Duodenal mucosa (tissue), 2 donors: Measurements from ENCODE around the gene KREMEN2.
"Not testable (repeated sequence)": the region's sequence is repeated elsewhere in the genome, so short reads cannot be mapped to it uniquely, and the experiment has no call there.

Experiments used
- H3K27ac ChIP-seq: one replicate; pipeline ENCODE4 v1.7.0; 2013; ENCODE audit warnings: low read depth, low read length
- H3K27me3 ChIP-seq, 2 donors: one replicate each; pipeline ENCODE4 v1.7.0; 2013; ENCODE audit warnings: low read length in 2 of 2, control low read depth in 1 of 2; ENCODE audit not compliant: insufficient read depth in 2 of 2, control insufficient read depth in 1 of 2
- H3K36me3 ChIP-seq, 2 donors: one replicate each; pipeline ENCODE4 v1.7.0; 2013; ENCODE audit warnings: low read length in 2 of 2, control low read depth in 1 of 2; ENCODE audit not compliant: insufficient read depth in 2 of 2, control insufficient read depth in 1 of 2
- H3K4me1 ChIP-seq, 2 donors: one replicate each; pipeline ENCODE4 v1.7.0; 2013; ENCODE audit warnings: low read length in 2 of 2, control low read depth in 1 of 2; ENCODE audit not compliant: insufficient read depth in 2 of 2, control insufficient read depth in 1 of 2
- H3K4me3 ChIP-seq, 2 donors: one replicate each; pipeline ENCODE4 v1.7.0; 2013; ENCODE audit warnings: low read length in 2 of 2, low read depth in 1 of 2
- H3K9ac ChIP-seq, 2 donors: one replicate each; pipeline ENCODE4 v1.7.0; 2013; ENCODE audit warnings: low read length in 2 of 2, low read depth in 1 of 2
- H3K9me3 ChIP-seq, 2 donors: one replicate each; pipeline ENCODE4 v1.7.0; 2013; ENCODE audit warnings: low read length in 2 of 2, control low read depth in 1 of 2; ENCODE audit not compliant: control insufficient read depth in 1 of 2

The KREMEN2 gene

DNA sequence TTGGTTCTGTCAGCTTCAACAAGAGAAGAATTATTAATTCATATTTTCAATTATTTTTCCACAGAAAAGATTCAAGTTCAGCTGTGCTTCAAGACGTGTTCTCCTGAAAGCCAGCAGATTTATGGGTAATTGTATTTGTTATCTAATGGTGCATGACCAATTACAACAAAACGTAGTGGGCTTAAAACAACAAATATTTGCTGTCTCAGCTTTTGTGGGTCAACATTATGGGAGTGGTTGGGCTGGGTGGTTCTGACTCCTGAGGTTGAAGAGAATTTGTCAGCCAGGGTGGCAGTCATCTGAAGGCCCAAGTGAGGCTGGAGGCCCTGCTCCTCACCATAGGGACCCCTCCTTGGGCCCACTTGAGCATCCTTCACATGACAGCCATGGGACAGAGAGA lies 24.1 kb upstream of the KREMEN2 start:
- no peaks in the 10 kb centered on the region for H3K9me3 ChIP-seq
- H3K9ac ChIP-seq = no peak overlapping the region
- H3K4me3 ChIP-seq = no peak overlapping the region
- no peak overlapping the region for H3K27ac ChIP-seq
- H3K27me3 ChIP-seq = no peaks in the 10 kb centered on the region
- H3K4me1 ChIP-seq = no peaks in the 10 kb centered on the region
- H3K36me3 ChIP-seq = peaks cover 8 to 68% of the 10 kb centered on the region in 2 donors

DNA sequence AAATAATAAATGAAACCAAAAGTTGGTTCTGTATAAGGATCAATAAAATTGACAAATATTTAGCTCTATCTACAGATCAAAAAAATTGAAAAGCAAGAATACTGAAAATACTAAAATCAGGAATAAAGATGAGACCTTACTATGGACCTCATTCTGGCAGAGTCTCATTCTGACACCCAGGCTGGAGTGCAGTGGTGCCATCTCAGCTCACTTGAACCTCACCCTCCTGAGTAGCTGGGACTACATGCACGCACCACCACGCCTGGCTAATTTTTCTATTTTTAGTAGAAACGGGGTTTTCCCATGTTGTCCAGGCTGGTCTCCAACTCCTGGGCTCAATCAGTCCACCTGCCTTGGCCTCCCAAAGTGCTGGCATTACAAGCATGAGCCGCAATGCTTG lies 22.0 kb upstream of the KREMEN2 start:
- Histone ChIP-seq H3K9ac (no peak overlapping the region), H3K36me3 (peaks cover 8 to 56% of the 10 kb centered on the region in 2 donors), H3K4me3 (no peak overlapping the region), H3K27ac (no peak overlapping the region), H3K4me1 (no peaks in the 10 kb centered on the region), H3K9me3 (no peaks in the 10 kb centered on the region), H3K27me3 (no peaks in the 10 kb centered on the region)

DNA sequence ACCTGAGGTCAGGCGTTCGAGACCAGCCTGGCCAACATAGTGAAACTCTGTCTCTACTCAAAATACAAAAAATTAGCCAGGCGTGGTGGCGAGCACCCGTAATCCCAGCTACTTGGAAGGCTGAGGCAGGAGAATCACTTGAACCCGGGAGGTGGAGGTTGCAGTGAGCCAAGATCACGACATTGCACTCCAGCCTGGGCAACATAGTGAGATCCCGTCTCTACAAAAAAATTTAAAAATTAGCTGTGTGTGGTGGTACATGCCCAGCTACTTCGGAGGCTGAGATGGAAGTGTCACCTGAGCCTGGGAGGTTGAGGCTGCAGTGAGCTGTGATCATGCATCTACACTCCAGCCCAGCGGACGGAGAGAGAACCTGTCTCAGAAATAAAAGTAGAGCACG lies 20.4 kb upstream of the KREMEN2 start:
- H3K36me3 ChIP-seq = peaks cover 8 to 44% of the 10 kb centered on the region in 2 donors
- H3K9me3 ChIP-seq, H3K4me3 ChIP-seq, H3K4me1 ChIP-seq, H3K9ac ChIP-seq, H3K27me3 ChIP-seq, H3K27ac ChIP-seq: not testable (repeated sequence)

DNA sequence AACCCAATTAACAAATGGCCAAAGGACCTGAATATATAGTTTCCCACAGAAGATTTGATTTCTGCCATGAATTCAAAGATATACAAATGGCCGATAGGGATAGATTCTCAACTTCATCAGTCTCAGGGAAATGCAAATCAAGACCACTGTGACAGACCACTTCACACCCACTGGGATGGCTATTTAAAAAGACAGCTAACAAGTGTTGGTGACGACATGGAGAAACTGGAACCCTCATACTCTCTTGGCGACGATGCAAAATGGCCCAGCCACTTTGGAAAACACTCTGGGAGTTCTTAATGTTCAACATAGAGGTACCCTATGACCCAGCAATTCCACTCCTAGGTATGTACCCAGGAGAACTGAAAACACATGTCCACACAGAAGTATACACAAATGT lies 17.4 kb upstream of the KREMEN2 start:
- H3K36me3 ChIP-seq = peaks cover 7 to 30% of the 10 kb centered on the region in 2 donors

DNA sequence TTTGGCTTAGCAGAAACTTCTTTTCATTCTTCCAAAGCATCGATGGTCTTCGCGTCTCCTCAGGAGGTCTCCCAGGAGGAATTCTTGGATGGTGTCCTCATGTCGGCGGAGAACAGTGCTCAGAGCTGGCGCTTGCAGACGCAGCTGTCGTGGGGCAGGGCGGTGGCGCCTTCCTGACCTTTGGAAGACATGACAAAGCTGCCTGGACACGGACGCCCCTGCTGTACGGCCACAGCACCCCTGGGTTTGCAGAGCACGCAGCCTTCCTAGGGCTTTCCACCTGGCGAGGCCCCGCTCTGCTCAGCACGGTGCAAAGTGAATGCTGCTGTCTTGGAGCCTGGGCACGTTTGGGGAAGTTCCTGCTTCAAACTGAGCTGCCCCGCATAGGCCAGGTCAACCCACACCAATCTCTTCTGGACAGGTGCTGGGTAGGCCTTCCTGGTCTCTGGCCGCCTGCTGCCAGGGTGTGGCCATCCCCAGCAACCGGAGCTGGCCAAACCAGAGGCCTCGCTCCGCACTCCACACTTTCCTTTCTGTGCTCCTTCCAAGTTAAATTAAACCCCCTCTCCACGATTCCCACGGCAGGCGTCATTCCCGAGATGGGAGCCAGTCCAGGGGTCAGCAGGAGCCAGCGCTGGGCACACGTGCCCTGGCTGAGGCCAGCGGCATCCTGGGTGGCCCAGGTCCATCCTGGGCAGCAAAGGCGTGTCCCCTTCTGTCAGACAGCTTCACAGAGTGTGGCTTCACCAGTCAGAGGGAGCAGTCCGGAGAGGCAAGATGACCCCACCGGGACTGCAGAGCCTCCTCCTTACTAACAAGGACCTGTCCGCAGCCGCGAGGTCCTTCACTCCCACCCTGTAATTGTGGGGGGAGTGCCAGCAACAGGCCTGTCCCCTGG lies 15.0 kb upstream of the KREMEN2 start:
- Histone ChIP-seq H3K27me3 (peaks cover 6% of the 10 kb centered on the region in 2 donors), H3K36me3 (peaks cover 7 to 15% of the 10 kb centered on the region in 2 donors), H3K4me1 (no peaks in the 10 kb centered on the region), H3K9me3 (no peaks in the 10 kb centered on the region), H3K4me3 (no peak overlapping the region), H3K27ac (no peak overlapping the region), H3K9ac (no peak overlapping the region)

More for the DNA sequence above, 17.4 kb upstream of the KREMEN2 start:
- H3K27ac ChIP-seq = no peak overlapping the region
- no peak overlapping the region for H3K9ac ChIP-seq
- H3K4me3 ChIP-seq = no peak overlapping the region
- H3K27me3 ChIP-seq = no peaks in the 10 kb centered on the region
- no peaks in the 10 kb centered on the region for H3K9me3 ChIP-seq
- H3K4me1 ChIP-seq = no peaks in the 10 kb centered on the region

DNA sequence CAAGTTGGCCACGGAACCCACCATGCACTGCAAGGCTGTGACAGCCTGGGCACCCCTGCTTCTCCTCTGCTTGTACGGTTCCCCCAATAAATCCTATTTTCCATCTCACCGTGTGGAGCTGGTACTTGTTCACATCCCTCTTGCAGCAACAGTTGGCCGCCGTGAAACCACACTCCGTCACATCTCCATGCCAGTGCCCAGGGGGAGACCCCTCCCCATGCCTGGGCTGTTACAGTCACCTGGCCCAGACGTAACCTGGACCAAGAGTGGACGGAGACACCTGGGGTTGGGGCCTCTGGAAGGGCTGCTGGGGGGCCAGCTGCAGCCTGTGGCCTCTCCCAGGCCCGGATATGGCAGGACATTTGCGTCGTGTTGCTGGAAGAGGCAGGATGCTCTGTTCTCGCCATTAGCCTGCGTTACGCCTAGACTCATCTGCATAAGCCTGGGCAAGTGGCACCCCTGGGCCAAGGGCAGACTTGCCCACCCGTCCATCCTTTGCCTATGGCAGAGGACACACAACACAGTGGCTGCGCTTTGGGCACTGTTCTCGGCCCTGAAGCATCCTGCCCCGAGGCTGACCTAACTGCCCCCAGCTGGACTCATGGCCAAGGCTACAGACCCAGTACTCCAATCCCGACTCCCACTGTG lies 14.2 kb upstream of the KREMEN2 start:
- peaks cover 6 to 9% of the 10 kb centered on the region in 2 donors for H3K27me3 ChIP-seq
- H3K27ac ChIP-seq = no peak overlapping the region
- no peak overlapping the region for H3K4me3 ChIP-seq
- no peak overlapping the region for H3K9ac ChIP-seq
- H3K9me3 ChIP-seq = no peaks in the 10 kb centered on the region
- H3K36me3 ChIP-seq = peaks cover 7 to 13% of the 10 kb centered on the region in 2 donors
- no peaks in the 10 kb centered on the region for H3K4me1 ChIP-seq

DNA sequence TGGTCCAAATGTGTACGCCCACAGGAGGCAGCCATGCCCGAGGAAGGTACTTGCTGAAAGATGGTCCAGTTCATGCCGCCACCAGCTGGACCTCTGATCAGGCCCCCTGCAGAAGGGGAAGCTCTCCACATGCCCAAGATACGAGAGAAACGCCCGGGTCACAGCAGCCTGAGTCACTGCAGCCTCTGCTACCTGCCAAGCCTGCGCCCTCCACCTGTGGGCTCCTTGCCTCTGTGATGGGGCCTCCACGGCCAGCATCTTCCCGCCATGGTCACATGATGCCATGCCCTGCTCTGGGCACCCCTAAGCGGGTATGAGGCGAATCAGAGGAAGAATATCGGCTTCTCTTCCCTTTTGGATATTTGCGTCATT lies 13.7 kb upstream of the KREMEN2 start:
- Histone ChIP-seq H3K27ac (no peak overlapping the region), H3K4me1 (no peaks in the 10 kb centered on the region), H3K27me3 (peaks cover 9 to 10% of the 10 kb centered on the region in 2 donors), H3K9me3 (no peaks in the 10 kb centered on the region), H3K36me3 (peaks cover 7 to 13% of the 10 kb centered on the region in 2 donors), H3K9ac (no peak overlapping the region), H3K4me3 (no peak overlapping the region)

DNA sequence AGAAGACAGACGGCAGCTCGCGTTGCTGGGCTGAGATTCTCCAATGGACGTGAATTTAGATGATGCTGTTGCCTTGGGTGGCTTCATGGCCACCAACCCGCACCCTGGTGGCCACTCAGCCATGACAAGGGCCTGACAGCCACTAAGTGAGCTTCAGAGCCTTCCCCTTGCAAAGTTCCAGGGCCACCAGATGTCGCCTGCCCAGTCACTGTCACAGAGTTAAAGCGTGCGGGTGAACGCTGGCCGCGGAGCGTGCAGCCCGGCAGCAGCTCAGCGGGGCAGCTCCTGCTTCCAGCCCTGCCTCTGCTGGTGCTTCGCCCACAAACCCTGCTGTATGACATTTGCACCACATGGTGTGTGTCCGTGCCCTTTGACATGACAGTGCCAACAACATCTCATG lies 13.3 kb upstream of the KREMEN2 start:
- Histone ChIP-seq H3K4me3 (no peak overlapping the region), H3K36me3 (peaks cover 7 to 13% of the 10 kb centered on the region in 2 donors), H3K27me3 (peaks cover 9 to 10% of the 10 kb centered on the region in 2 donors), H3K9ac (no peak overlapping the region), H3K4me1 (peaks cover 0 to under 1% of the 10 kb centered on the region in 2 donors), H3K9me3 (no peaks in the 10 kb centered on the region), H3K27ac (no peak overlapping the region)

DNA sequence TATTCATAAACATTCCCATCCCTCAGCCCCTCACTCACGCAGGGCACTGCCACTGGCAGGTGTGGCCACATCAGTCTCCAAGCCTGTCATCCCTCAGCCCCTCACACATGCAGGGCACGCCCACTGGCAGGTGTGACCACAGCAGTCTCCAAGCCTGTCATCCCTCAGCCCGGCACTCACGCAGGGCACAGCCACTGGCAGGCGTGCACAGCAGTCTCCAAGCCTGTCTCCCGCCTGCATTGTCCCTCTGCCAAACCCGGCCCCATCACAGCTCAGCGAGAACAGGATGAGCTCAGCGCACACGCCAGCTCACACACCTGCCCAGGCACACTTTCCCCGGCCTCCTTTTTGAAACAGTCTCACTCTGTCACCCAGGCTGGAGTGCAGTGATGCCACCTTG lies 11.4 kb upstream of the KREMEN2 start:
- Histone ChIP-seq H3K27me3 (peaks cover 9 to 19% of the 10 kb centered on the region in 2 donors), H3K4me3 (no peak overlapping the region), H3K36me3 (peaks cover 7 to 13% of the 10 kb centered on the region in 2 donors), H3K27ac (no peak overlapping the region), H3K4me1 (peaks cover 0 to 4% of the 10 kb centered on the region in 2 donors), H3K9me3 (no peaks in the 10 kb centered on the region), H3K9ac (no peak overlapping the region)
